Measurements from ENCODE around the gene DCHS2. TPM values are rescaled to one million over a fixed set of nuclear protein-coding genes. Genes with fewer than 3 reads are reported as not detected.

DCHS2 gene
- total and polyA plus RNA-seq, 2 experiments from 2014 or later, result 0.12 to 1.7 TPM

DNA sequence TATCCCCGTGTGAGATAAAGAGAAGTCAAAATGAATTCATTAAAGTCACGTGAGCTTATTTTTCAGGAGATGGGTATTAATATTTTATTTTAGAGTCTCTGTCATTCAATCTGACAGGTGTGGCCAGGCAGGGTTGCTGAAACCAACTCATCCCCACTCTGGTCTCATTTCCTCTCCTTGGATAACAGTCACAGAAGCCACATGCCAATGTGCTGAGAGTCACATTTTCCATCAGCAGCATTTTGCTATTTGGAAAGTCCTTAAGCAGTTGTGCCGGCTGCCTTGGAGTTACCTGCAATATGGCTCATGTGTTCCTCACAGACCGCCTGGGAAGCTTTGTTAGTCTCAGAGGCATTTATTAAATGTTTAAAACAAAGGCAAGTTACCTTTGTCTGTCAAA lies 302.3 kb downstream of the DCHS2 start:
- Histone ChIP-seq H2AFZ (no peak overlapping the region), H3K4me2 (no peak overlapping the region), H3K4me1 (ENCODE audit: insufficient read depth) (no peaks in the 10 kb centered on the region), H3K27ac (no peak overlapping the region), H3K79me2 (no peaks in the 10 kb centered on the region), H3K4me3 (no peak overlapping the region), H3K9me3 (ENCODE audit: low read depth) (no peaks in the 10 kb centered on the region), H4K20me1 (ENCODE audit: insufficient read depth, poor library complexity, severe bottlenecking) (no peaks in the 10 kb centered on the region), H3K9me2 (replicated peaks; ENCODE audit: insufficient read depth) (no peaks in the 10 kb centered on the region), H3K36me3 (replicated peaks; ENCODE audit: insufficient read depth, low read depth) (no peaks in the 10 kb centered on the region), H3K27me3 (no peaks in the 10 kb centered on the region)
- 81% methylated on average over 4 of the region's 4 CpGs for WGBS (ENCODE audit: low lambda C conversion rate, missing lambda C conversion rate)
- no peak for TF ChIP-seq EZH2phosphoT487 (IDR thresholded peaks at IDR 0.05; ENCODE audit: low read depth, severe bottlenecking, unreplicated experiment)
- no peak for TF ChIP-seq EZH2 (IDR thresholded peaks at IDR 0.05; ENCODE audit: borderline replicate concordance)
- TF ChIP-seq, protein P1, sequence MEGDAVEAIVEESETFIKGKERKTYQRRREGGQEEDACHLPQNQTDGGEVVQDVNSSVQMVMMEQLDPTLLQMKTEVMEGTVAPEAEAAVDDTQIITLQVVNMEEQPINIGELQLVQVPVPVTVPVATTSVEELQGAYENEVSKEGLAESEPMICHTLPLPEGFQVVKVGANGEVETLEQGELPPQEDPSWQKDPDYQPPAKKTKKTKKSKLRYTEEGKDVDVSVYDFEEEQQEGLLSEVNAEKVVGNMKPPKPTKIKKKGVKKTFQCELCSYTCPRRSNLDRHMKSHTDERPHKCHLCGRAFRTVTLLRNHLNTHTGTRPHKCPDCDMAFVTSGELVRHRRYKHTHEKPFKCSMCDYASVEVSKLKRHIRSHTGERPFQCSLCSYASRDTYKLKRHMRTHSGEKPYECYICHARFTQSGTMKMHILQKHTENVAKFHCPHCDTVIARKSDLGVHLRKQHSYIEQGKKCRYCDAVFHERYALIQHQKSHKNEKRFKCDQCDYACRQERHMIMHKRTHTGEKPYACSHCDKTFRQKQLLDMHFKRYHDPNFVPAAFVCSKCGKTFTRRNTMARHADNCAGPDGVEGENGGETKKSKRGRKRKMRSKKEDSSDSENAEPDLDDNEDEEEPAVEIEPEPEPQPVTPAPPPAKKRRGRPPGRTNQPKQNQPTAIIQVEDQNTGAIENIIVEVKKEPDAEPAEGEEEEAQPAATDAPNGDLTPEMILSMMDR (IDR thresholded peaks at IDR 0.05; ENCODE audit: poor library complexity), result no peak
- no peak for DNase-seq (ENCODE audit: low spot score)

DNA sequence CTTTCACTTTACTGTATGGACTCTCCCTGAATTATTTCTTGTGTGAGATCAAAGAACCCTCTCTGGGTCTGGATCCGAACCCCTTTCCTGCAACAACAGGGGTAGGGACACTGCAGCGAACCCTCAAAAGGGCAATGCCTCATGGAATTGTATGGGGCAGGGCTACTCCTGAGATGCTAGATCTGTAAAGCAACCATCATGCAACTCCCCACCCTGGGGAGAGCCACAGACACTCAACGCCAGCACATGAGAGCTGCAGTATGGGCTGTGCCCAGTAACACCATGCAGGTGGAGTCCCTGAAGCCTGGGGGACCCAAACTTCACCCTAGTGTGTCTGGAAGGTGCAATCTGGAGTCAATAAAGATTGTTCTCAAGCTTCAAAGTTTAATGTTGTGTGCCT lies 304.7 kb downstream of the DCHS2 start:
- no peaks in the 10 kb centered on the region for H4K20me1 ChIP-seq (ENCODE audit: insufficient read depth, poor library complexity, severe bottlenecking)
- no peak overlapping the region for H3K4me2 ChIP-seq
- TF ChIP-seq, protein P1 (IDR thresholded peaks at IDR 0.05; ENCODE audit: poor library complexity), result no peak
- TF ChIP-seq EZH2phosphoT487 (IDR thresholded peaks at IDR 0.05; ENCODE audit: low read depth, severe bottlenecking, unreplicated experiment) (no peak), EZH2 (IDR thresholded peaks at IDR 0.05; ENCODE audit: borderline replicate concordance) (no peak)
- H3K36me3 ChIP-seq (replicated peaks; ENCODE audit: insufficient read depth, low read depth), result no peaks in the 10 kb centered on the region
- WGBS (ENCODE audit: low lambda C conversion rate, missing lambda C conversion rate), result 98% methylated on average over 3 of the region's 3 CpGs
- no peaks in the 10 kb centered on the region for H3K9me2 ChIP-seq (replicated peaks; ENCODE audit: insufficient read depth)
- no peaks in the 10 kb centered on the region for H3K27me3 ChIP-seq
- no peaks in the 10 kb centered on the region for H3K79me2 ChIP-seq
- no peak overlapping the region for H2AFZ ChIP-seq
- no peak overlapping the region for H3K4me3 ChIP-seq
- H3K9me3 ChIP-seq (ENCODE audit: low read depth), result no peaks in the 10 kb centered on the region
- DNase-seq (ENCODE audit: low spot score), result no peak
- H3K27ac ChIP-seq, result no peak overlapping the region
- no peaks in the 10 kb centered on the region for H3K4me1 ChIP-seq (ENCODE audit: insufficient read depth)

DNA sequence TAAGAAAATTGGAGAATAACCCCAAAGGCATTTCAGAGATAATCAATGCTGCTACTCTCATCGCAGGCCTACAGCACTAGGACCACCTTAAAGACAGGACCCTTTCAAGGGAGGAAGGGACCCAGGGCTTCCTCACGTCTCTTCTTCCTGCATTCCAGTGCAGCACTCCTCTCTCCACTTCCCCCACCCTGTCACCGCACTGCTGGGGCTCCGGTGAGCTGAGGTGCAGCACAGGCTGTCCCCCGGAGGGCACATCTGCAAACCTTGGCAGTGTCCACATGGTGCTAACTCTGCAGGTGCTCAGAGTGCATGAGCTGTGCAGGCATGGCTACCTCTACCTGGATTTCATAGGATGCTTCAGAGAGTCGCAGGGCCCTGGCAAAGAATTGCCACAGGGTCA lies 305.6 kb downstream of the DCHS2 start:
- Histone ChIP-seq H2AFZ (no peak overlapping the region), H3K27ac (no peak overlapping the region), H3K4me3 (no peak overlapping the region), H4K20me1 (ENCODE audit: insufficient read depth, poor library complexity, severe bottlenecking) (no peaks in the 10 kb centered on the region), H3K79me2 (no peaks in the 10 kb centered on the region), H3K36me3 (replicated peaks; ENCODE audit: insufficient read depth, low read depth) (no peaks in the 10 kb centered on the region), H3K9me2 (replicated peaks; ENCODE audit: insufficient read depth) (no peaks in the 10 kb centered on the region), H3K27me3 (no peaks in the 10 kb centered on the region), H3K9me3 (ENCODE audit: low read depth) (no peaks in the 10 kb centered on the region), H3K4me2 (no peak overlapping the region), H3K4me1 (ENCODE audit: insufficient read depth) (no peaks in the 10 kb centered on the region)
- WGBS (ENCODE audit: low lambda C conversion rate, missing lambda C conversion rate), result 74% methylated on average over 6 of the region's 6 CpGs
- TF ChIP-seq EZH2 (IDR thresholded peaks at IDR 0.05; ENCODE audit: borderline replicate concordance), result no peak
- TF ChIP-seq, protein P1 (IDR thresholded peaks at IDR 0.05; ENCODE audit: poor library complexity), result no peak
- no peak for TF ChIP-seq EZH2phosphoT487 (IDR thresholded peaks at IDR 0.05; ENCODE audit: low read depth, severe bottlenecking, unreplicated experiment)
- DNase-seq (ENCODE audit: low spot score), result no peak

DNA sequence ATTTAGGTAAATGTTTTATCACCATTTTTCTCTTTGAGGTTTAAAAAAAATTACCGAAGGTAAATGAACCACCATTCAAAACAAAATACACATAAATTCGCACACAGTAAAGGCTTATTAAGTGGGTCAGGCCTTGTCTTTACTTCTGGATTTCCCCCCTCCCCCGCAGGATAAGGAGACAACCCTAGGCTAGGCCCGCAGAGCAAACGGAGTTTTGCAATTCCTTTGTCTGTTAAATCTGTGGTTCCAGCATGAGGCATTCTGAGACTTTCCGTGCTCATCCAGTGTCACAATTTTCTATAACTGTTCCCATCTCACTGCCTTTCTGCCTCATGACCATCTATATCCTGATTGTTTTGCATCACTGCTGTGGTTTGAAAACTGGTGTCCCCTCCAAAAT lies 307.4 kb downstream of the DCHS2 start:
- Histone ChIP-seq H3K79me2 (no peaks in the 10 kb centered on the region), H3K4me1 (ENCODE audit: insufficient read depth) (no peaks in the 10 kb centered on the region), H3K27ac (no peak overlapping the region), H2AFZ (no peak overlapping the region), H3K4me3 (no peak overlapping the region), H4K20me1 (ENCODE audit: insufficient read depth, poor library complexity, severe bottlenecking) (no peaks in the 10 kb centered on the region), H3K4me2 (no peak overlapping the region), H3K9me3 (ENCODE audit: low read depth) (no peaks in the 10 kb centered on the region), H3K9me2 (replicated peaks; ENCODE audit: insufficient read depth) (no peaks in the 10 kb centered on the region), H3K36me3 (replicated peaks; ENCODE audit: insufficient read depth, low read depth) (no peaks in the 10 kb centered on the region), H3K27me3 (no peaks in the 10 kb centered on the region)
- WGBS (ENCODE audit: low lambda C conversion rate, missing lambda C conversion rate), result 71% methylated on average over 6 of the region's 6 CpGs
- no peak for TF ChIP-seq EZH2phosphoT487 (IDR thresholded peaks at IDR 0.05; ENCODE audit: low read depth, severe bottlenecking, unreplicated experiment)
- DNase-seq (ENCODE audit: low spot score), result no peak
